Thyroid gland (tissue), 4 donors: ENCODE data around the gene LMO4. TPM values are rescaled to one million over a fixed set of nuclear protein-coding genes. Genes with fewer than 3 reads are reported as not detected.

Experiments
- DNase-seq, 2 donors: peaks; one replicate each; pipeline ENCODE4 v3.0.0-alpha.2; 2019
- H3K27ac ChIP-seq, 3 donors: fragments of 200-600 bp; sonication (generic); 1 replicate in 2 of 3; 2 replicates in 1 of 3; pipeline ENCODE4 v1.5.1; 2016 to 2019; ENCODE audit warnings: mild to moderate bottlenecking in 1 of 3, moderate library complexity in 1 of 3
- H3K27me3 ChIP-seq: fragments of 200-600 bp; sonication (generic); one replicate; pipeline ENCODE4 v1.5.1; 2019
- H3K36me3 ChIP-seq, 2 donors: fragments of 200-600 bp; sonication (generic); one replicate each; pipeline ENCODE4 v1.5.1; 2016 to 2019
- H3K4me1 ChIP-seq, 2 donors: fragments of 200-600 bp; sonication (generic); one replicate each; pipeline ENCODE4 v1.5.1; 2017 to 2019
- H3K4me3 ChIP-seq, 3 donors: fragments of 200-600 bp; sonication (generic); replicated peaks in 1 of 3; 1 replicate in 2 of 3; 2 replicates in 1 of 3; pipeline ENCODE4 v1.5.1; 2016; ENCODE audit warnings: mild to moderate bottlenecking in 1 of 3
- H3K9me3 ChIP-seq: fragments of 200-600 bp; sonication (generic); one replicate; pipeline ENCODE4 v1.5.1; 2017
- CTCF ChIP-seq, 6 experiments: fragments of 200-600 bp in 3 of 6; fragments of 450-650 bp in 3 of 6; sonication (generic) in 3 of 6; IDR thresholded peaks; one replicate each; pipeline ENCODE4 v1.5.1; 2016 to 2019; ENCODE audit warnings: antibody characterized with exemption in 6 of 6, mild to moderate bottlenecking in 2 of 6, inconsistent platforms in 1 of 6, moderate library complexity in 1 of 6
- POLR2A ChIP-seq, 2 donors: fragments of 450-650 bp; IDR thresholded peaks; one replicate each; pipeline ENCODE4 v1.6.1; 2017; ENCODE audit warnings: antibody characterized with exemption in 2 of 2, mild to moderate bottlenecking in 2 of 2, moderate library complexity in 1 of 2
- WGBS, 2 donors: methylation state at CpG; one replicate each; pipeline ENCODE4 v1.1.5; 2017; 5-methylcytosine and 5-hydroxymethylcytosine counted together
- intact Hi-C: fragments of 100-400 bp; cut with DNase I; formaldehyde crosslinking; loops from one replicate; pipeline ENCODE4 v1.15.1; 2023
- total RNA-seq, 4 donors: library from RNA; depleted of rRNA; stranded (reverse); fragments of >200 nt; gene quantifications; one replicate each; pipeline ENCODE4 v1.2.3, GENCODE V29; 2016

The LMO4 gene
- total RNA-seq, 4 donors from 2014 or later: 53.3 to 71.1 (median 60.3) TPM

GRCh38 chr1:87299661-87300060, 29.0 kb upstream of the LMO4 start:
- Histone ChIP-seq H3K27me3 (no peaks in the 10 kb centered on the region), H3K4me3 (no peak overlapping the region), H3K4me1 (no peaks in the 10 kb centered on the region), H3K9me3 (no peaks in the 10 kb centered on the region), H3K36me3 (no peaks in the 10 kb centered on the region), H3K27ac (no peak overlapping the region)
- intact Hi-C loops: loop anchor here (10.0 kb wide), 1 partner anchor 655 kb away; no protein-coding TSS in a partner anchor
- WGBS, 2 donors: 85 to 88% methylated on average over 1 of the region's 1 CpG
- TF ChIP-seq CTCF (IDR thresholded peaks at IDR 0.05) (no peak), POLR2A (IDR thresholded peaks at IDR 0.05) (no peak)
- DNase-seq: no peak

GRCh38 chr1:87300628-87301027, 28.1 kb upstream of the LMO4 start:
- intact Hi-C loops: no loop called here
- TF ChIP-seq POLR2A (IDR thresholded peaks at IDR 0.05) (no peak), CTCF (IDR thresholded peaks at IDR 0.05) (no peak)
- no peak for DNase-seq

GRCh38 chr1:87305151-87305550, 23.5 kb upstream of the LMO4 start:
- no peaks in the 10 kb centered on the region for H3K27me3 ChIP-seq
- no peak overlapping the region for H3K27ac ChIP-seq
- no peak for TF ChIP-seq CTCF (IDR thresholded peaks at IDR 0.05)
- no peak for TF ChIP-seq POLR2A (IDR thresholded peaks at IDR 0.05)
- no peak overlapping the region for H3K4me3 ChIP-seq
- H3K9me3 ChIP-seq: no peaks in the 10 kb centered on the region
- DNase-seq: no peak
- intact Hi-C loops: no loop called here
- WGBS, 2 donors: 76 to 93% methylated on average over 5 of the region's 5 CpGs
- H3K4me1 ChIP-seq: peaks cover 9 to 12% of the 10 kb centered on the region in 2 donors
- no peaks in the 10 kb centered on the region for H3K36me3 ChIP-seq

More at GRCh38 chr1:87300628-87301027, 28.1 kb upstream of the LMO4 start:
- Histone ChIP-seq H3K27me3 (no peaks in the 10 kb centered on the region), H3K4me3 (no peak overlapping the region), H3K9me3 (no peaks in the 10 kb centered on the region), H3K36me3 (no peaks in the 10 kb centered on the region), H3K27ac (no peak overlapping the region), H3K4me1 (no peaks in the 10 kb centered on the region)
- WGBS, 2 donors: 90 to 92% methylated on average over 8 of the region's 8 CpGs

- H3K4me1 ChIP-seq: peaks cover 9 to 12% of the 10 kb centered on the region in 2 donors
- H3K27ac ChIP-seq: no peak overlapping the region
- H3K36me3 ChIP-seq: no peaks in the 10 kb centered on the region
- no peaks in the 10 kb centered on the region for H3K27me3 ChIP-seq
- no peak overlapping the region for H3K4me3 ChIP-seq
- TF ChIP-seq CTCF (IDR thresholded peaks at IDR 0.05) (no peak), POLR2A (IDR thresholded peaks at IDR 0.05) (no peak)
- intact Hi-C loops: no loop called here
- WGBS, 2 donors: 72 to 78% methylated on average over 7 of the region's 7 CpGs
- no peaks in the 10 kb centered on the region for H3K9me3 ChIP-seq
- no peak for DNase-seq
Measured at GRCh38 chr1:87305762-87306161, 22.9 kb upstream of the LMO4 start.

- Histone ChIP-seq H3K36me3 (no peaks in the 10 kb centered on the region), H3K9me3 (no peaks in the 10 kb centered on the region), H3K4me1 (peaks cover 9 to 12% of the 10 kb centered on the region in 2 donors), H3K27ac (no peak overlapping the region), H3K4me3 (no peak overlapping the region), H3K27me3 (no peaks in the 10 kb centered on the region)
- TF ChIP-seq CTCF (IDR thresholded peaks at IDR 0.05): no peak
- TF ChIP-seq POLR2A (IDR thresholded peaks at IDR 0.05): no peak
- WGBS, 2 donors: 91 to 92% methylated on average over 8 of the region's 8 CpGs
- DNase-seq: no peak
- intact Hi-C loops: no loop called here
Measured at GRCh38 chr1:87307306-87307705, 21.4 kb upstream of the LMO4 start.
